Keratinocyte (primary cell): ENCODE measurements around the gene APBB1. TPM values are rescaled to one million over a fixed set of nuclear protein-coding genes. Genes with fewer than 3 reads are reported as not detected.

Experiments
- DNase-seq: peaks from one replicate; pipeline ENCODE4 v3.0.0-alpha.2; 2011; ENCODE audit warnings: low read depth, missing footprints, low spot score
- FAIRE-seq: peaks from 2 replicates; lab custom pipeline; 2011; peaks lifted over from hg19 to GRCh38; lab: Jason Lieb, UNC
- H2AFZ ChIP-seq: 2 replicates; pipeline ENCODE4 v1.6.0; 2012; ENCODE audit warnings: low read length, control low read depth, inconsistent platforms; ENCODE audit not compliant: control insufficient read depth
- H3K27ac ChIP-seq: 2 replicates; pipeline ENCODE4 v1.5.1; 2011; ENCODE audit warnings: low read length; ENCODE audit not compliant: control insufficient read depth, insufficient read depth
- H3K27me3 ChIP-seq: 3 replicates; pipeline ENCODE4 v1.6.0; 2011; ENCODE audit warnings: low read length; ENCODE audit not compliant: control insufficient read depth, insufficient read depth; ENCODE audit errors: extremely low read depth
- H3K36me3 ChIP-seq, 2 experiments: 2 replicates in 1 of 2; 3 replicates in 1 of 2; pipeline ENCODE4 v1.5.1; 2011; ENCODE audit warnings: low read length in 2 of 2, mild to moderate bottlenecking in 1 of 2; ENCODE audit not compliant: control insufficient read depth in 2 of 2, insufficient read depth in 2 of 2; ENCODE audit errors: extremely low read depth in 1 of 2
- H3K4me1 ChIP-seq: 3 replicates; pipeline ENCODE4 v1.5.1; 2011; ENCODE audit warnings: low read length; ENCODE audit not compliant: control insufficient read depth, insufficient read depth; ENCODE audit errors: extremely low read depth
- H3K4me2 ChIP-seq: 3 replicates; pipeline ENCODE4 v1.6.0; 2011; ENCODE audit warnings: low read depth, low read length; ENCODE audit not compliant: control insufficient read depth, insufficient read depth; ENCODE audit errors: extremely low read depth
- H3K4me3 ChIP-seq, 3 experiments: fragments of 200-600 bp in 1 of 3; sonication (generic) in 1 of 3; 2 replicates in 2 of 3; 3 replicates in 1 of 3; pipeline ENCODE4 v1.5.1; 2011 to 2016; ENCODE audit warnings: low read length in 3 of 3, mild to moderate bottlenecking in 3 of 3, control low read depth in 2 of 3, inconsistent platforms in 1 of 3, low read depth in 1 of 3, mixed read lengths in 1 of 3, mixed run types in 1 of 3, moderate library complexity in 1 of 3; ENCODE audit not compliant: control insufficient read depth in 2 of 3, insufficient read depth in 2 of 3; ENCODE audit errors: extremely low read depth in 1 of 3
- H3K79me2 ChIP-seq: 2 replicates; pipeline ENCODE4 v1.6.0; 2012; ENCODE audit warnings: low read length; ENCODE audit not compliant: control insufficient read depth, insufficient read depth
- H3K9ac ChIP-seq: 3 replicates; pipeline ENCODE4 v1.6.0; 2011; ENCODE audit warnings: low read length; ENCODE audit not compliant: control insufficient read depth, insufficient read depth; ENCODE audit errors: extremely low read depth
- H3K9me1 ChIP-seq: 3 replicates; pipeline ENCODE4 v1.6.0; 2011; ENCODE audit warnings: low read length; ENCODE audit not compliant: control insufficient read depth, insufficient read depth; ENCODE audit errors: extremely low read depth
- H3K9me3 ChIP-seq: 2 replicates; pipeline ENCODE4 v1.5.1; 2012; ENCODE audit warnings: low read depth, low read length; ENCODE audit not compliant: control insufficient read depth
- H4K20me1 ChIP-seq: 3 replicates; pipeline ENCODE4 v1.6.0; 2011; ENCODE audit warnings: low read length; ENCODE audit not compliant: control insufficient read depth, insufficient read depth; ENCODE audit errors: extremely low read depth
- CTCF ChIP-seq, 3 experiments: IDR thresholded peaks in 1 of 3; conservative IDR thresholded peaks in 1 of 3; optimal IDR thresholded peaks in 1 of 3; 2 replicates in 2 of 3; 3 replicates in 1 of 3; pipeline versions ENCODE3 to v1.5.1; 2011; ENCODE audit warnings: low read length in 3 of 3, mild to moderate bottlenecking in 3 of 3, moderate library complexity in 2 of 3, control low read depth in 1 of 3, inconsistent platforms in 1 of 3; ENCODE audit not compliant: insufficient read depth in 2 of 3; ENCODE audit errors: extremely low read depth in 1 of 3
- EZH2 ChIP-seq: IDR thresholded peaks from one replicate; pipeline ENCODE4 v1.6.1; 2012; ENCODE audit warnings: inconsistent platforms, mild to moderate bottlenecking, low read length, moderate library complexity
- dilution Hi-C: fragments of 300-500 bp; cut with MboI; formaldehyde crosslinking; loops from one replicate; pipeline ENCODE4 v1.7.0; 2020; ENCODE audit warnings: low sequenced_read_pairs; ENCODE audit not compliant: extremely low pct_ligation_motif_present
- polyA plus RNA-seq, 5 experiments: library from polyadenylated mRNA; depleted of rRNA in 3 of 5; stranded (reverse) in 3 of 5; stranded (forward) in 1 of 5; unstranded in 1 of 5; fragments of >200 nt; gene quantifications; 1 replicate in 1 of 5; 2 replicates in 3 of 5; 3 replicates in 1 of 5; pipeline versions ENCODE4 v1.2.1 to v1.2.3, GENCODE V29; 2011 to 2012; ENCODE audit warnings: missing spikeins in 2 of 5, low read depth in 1 of 5, low replicate concordance in 1 of 5

APBB1 gene
- polyA plus RNA-seq, 1 donor (not counting 4 experiments of a cell fraction or from before 2014, with no cell fraction given): 3.7 TPM

GRCh38 chr11:6362873-6363678 lies 55.8 kb downstream of the APBB1 start:
- TF ChIP-seq EZH2: no peak
- peak; percentile 95 to 99 (median 97) for TF ChIP-seq CTCF (optimal IDR thresholded peaks at IDR 0.05 in 1 of 3, IDR thresholded peaks at IDR 0.05 in 1 of 3, conservative IDR thresholded peaks at IDR 0.05 in 1 of 3; ENCODE audit: extremely low read depth in 1 of 3, insufficient read depth in 2 of 3, low read length in 3 of 3)
- peaks cover 5% of the 10 kb centered on the region for H3K4me1 ChIP-seq
- H3K27ac ChIP-seq: no peak overlapping the region
- no peak overlapping the region for H3K9ac ChIP-seq
- H3K27me3 ChIP-seq: no peaks in the 10 kb centered on the region
- no peak overlapping the region for H3K4me2 ChIP-seq
- H3K9me3 ChIP-seq: no peaks in the 10 kb centered on the region
- DNase-seq: peak; percentile 48
- H3K9me1 ChIP-seq: no peaks in the 10 kb centered on the region
- H3K36me3 ChIP-seq: no peaks in the 10 kb centered on the region
- no peaks in the 10 kb centered on the region for H4K20me1 ChIP-seq
- no peaks in the 10 kb centered on the region for H3K79me2 ChIP-seq
- H2AFZ ChIP-seq: no peak overlapping the region
- dilution Hi-C loops: no loop called here
- peak; percentile 85 for FAIRE-seq
- no peak overlapping the region for H3K4me3 ChIP-seq

- no peak overlapping the region for H3K9ac ChIP-seq
- dilution Hi-C loops: no loop called here
- H3K9me1 ChIP-seq: no peaks in the 10 kb centered on the region
- H3K36me3 ChIP-seq: no peaks in the 10 kb centered on the region
- DNase-seq (no peak), FAIRE-seq (peak; percentile 29)
- no peak overlapping the region for H3K27ac ChIP-seq
- no peaks in the 10 kb centered on the region for H3K9me3 ChIP-seq
- H2AFZ ChIP-seq: no peak overlapping the region
- H3K4me1 ChIP-seq: peaks cover 6% of the 10 kb centered on the region
- H4K20me1 ChIP-seq: no peaks in the 10 kb centered on the region
- no peak overlapping the region for H3K4me3 ChIP-seq
- H3K27me3 ChIP-seq: no peaks in the 10 kb centered on the region
- no peaks in the 10 kb centered on the region for H3K79me2 ChIP-seq
- no peak overlapping the region for H3K4me2 ChIP-seq
- TF ChIP-seq EZH2: no peak
- no peak for TF ChIP-seq CTCF (optimal IDR thresholded peaks at IDR 0.05 in 1 of 3, IDR thresholded peaks at IDR 0.05 in 1 of 3, conservative IDR thresholded peaks at IDR 0.05 in 1 of 3; ENCODE audit: extremely low read depth in 1 of 3, insufficient read depth in 2 of 3, low read length in 3 of 3)
Measured at GRCh38 chr11:6362185-6362872, 56.6 kb downstream of the APBB1 start.
